Fibroblast of lung (primary cell): Measurements from ENCODE around the gene FGF22. TPM values are rescaled to one million over a fixed set of nuclear protein-coding genes. Genes with fewer than 3 reads are reported as not detected.

ENCODE experiments used
- DNase-seq, 2 donors: peaks; one replicate each; pipeline versions ENCODE4 v3.0.0 to v3.0.0-alpha.2; 2010; ENCODE audit warnings: low read depth in 2 of 2
- H2AFZ ChIP-seq: 2 replicates; pipeline ENCODE4 v1.5.1; 2012; ENCODE audit warnings: low read length, control low read depth, inconsistent platforms
- H3K27ac ChIP-seq: 2 replicates; pipeline ENCODE4 v1.5.1; 2011; ENCODE audit warnings: low read length, control low read depth; ENCODE audit not compliant: insufficient read depth
- H3K27me3 ChIP-seq: 2 replicates; pipeline ENCODE4 v1.5.1; 2011; ENCODE audit warnings: mild to moderate bottlenecking, low read length; ENCODE audit not compliant: control insufficient read depth, insufficient read depth
- H3K36me3 ChIP-seq: 2 replicates; pipeline ENCODE4 v1.5.1; 2011; ENCODE audit warnings: low read length; ENCODE audit not compliant: control insufficient read depth, insufficient read depth
- H3K4me1 ChIP-seq: 2 replicates; pipeline ENCODE4 v1.5.1; 2011; ENCODE audit warnings: low read length; ENCODE audit not compliant: control insufficient read depth, insufficient read depth; ENCODE audit errors: extremely low read depth
- H3K4me2 ChIP-seq: 2 replicates; pipeline ENCODE4 v1.5.1; 2011; ENCODE audit warnings: low read length, control low read depth; ENCODE audit not compliant: insufficient read depth; ENCODE audit errors: extremely low read depth
- H3K4me3 ChIP-seq, 4 experiments: fragments of 200-600 bp in 1 of 4; sonication (generic) in 1 of 4; replicated peaks in 1 of 4; 2 replicates each; pipeline ENCODE4 v1.5.1; 2011 to 2016; ENCODE audit warnings: low read length in 4 of 4, low read depth in 3 of 4, mild to moderate bottlenecking in 3 of 4, control low read depth in 2 of 4, inconsistent platforms in 1 of 4, mixed read lengths in 1 of 4; ENCODE audit not compliant: insufficient read depth in 1 of 4; ENCODE audit errors: control extremely low read depth in 1 of 4
- H3K79me2 ChIP-seq: 2 replicates; pipeline ENCODE4 v1.5.1; 2012; ENCODE audit warnings: mild to moderate bottlenecking, low read length, inconsistent platforms; ENCODE audit not compliant: control insufficient read depth, insufficient read depth
- H3K9ac ChIP-seq: 2 replicates; pipeline ENCODE4 v1.5.1; 2011; ENCODE audit warnings: mild to moderate bottlenecking, low read length, control low read depth; ENCODE audit not compliant: insufficient read depth
- H3K9me3 ChIP-seq: 2 replicates; pipeline ENCODE4 v1.5.1; 2012; ENCODE audit warnings: low read depth, low read length; ENCODE audit not compliant: control insufficient read depth, insufficient read depth
- H4K20me1 ChIP-seq: 2 replicates; pipeline ENCODE4 v1.5.1; 2011; ENCODE audit warnings: low read length; ENCODE audit not compliant: control insufficient read depth, insufficient read depth; ENCODE audit errors: extremely low read depth
- EZH2 ChIP-seq: IDR thresholded peaks from 2 replicates; pipeline ENCODE4 v1.5.1; 2012; ENCODE audit warnings: low read length, control low read depth, mild to moderate bottlenecking; ENCODE audit errors: missing control alignments
- polyA plus RNA-seq, 2 donors: library from polyadenylated mRNA; depleted of rRNA in 1 of 2; stranded (reverse) in 1 of 2; unstranded in 1 of 2; fragments of >200 nt; gene quantifications; 2 replicates each; pipeline ENCODE4 v1.2.1, GENCODE V29; 2011 to 2012; ENCODE audit warnings: missing spikeins in 1 of 2
- total RNA-seq: library from RNA; depleted of rRNA; stranded (reverse); fragments of >200 nt; gene quantifications from 2 replicates; pipeline ENCODE4 v1.2.1, GENCODE V29; 2014
- TF ChIP-seq, protein P1 (sequence below), 2 donors: IDR thresholded peaks in 1 of 2; conservative IDR thresholded peaks in 1 of 2; 1 replicate in 1 of 2; 2 replicates in 1 of 2; pipeline ENCODE4 v1.5.1; 2011 to 2012; ENCODE audit warnings: low read length in 2 of 2, control low read depth in 1 of 2, inconsistent platforms in 1 of 2, low read depth in 1 of 2, mild to moderate bottlenecking in 1 of 2

Gene FGF22
- total and polyA plus RNA-seq, 2 donors (not counting 1 experiment from before 2014, with no cell fraction given): under 0.01 TPM; not detected in 1

DNA sequence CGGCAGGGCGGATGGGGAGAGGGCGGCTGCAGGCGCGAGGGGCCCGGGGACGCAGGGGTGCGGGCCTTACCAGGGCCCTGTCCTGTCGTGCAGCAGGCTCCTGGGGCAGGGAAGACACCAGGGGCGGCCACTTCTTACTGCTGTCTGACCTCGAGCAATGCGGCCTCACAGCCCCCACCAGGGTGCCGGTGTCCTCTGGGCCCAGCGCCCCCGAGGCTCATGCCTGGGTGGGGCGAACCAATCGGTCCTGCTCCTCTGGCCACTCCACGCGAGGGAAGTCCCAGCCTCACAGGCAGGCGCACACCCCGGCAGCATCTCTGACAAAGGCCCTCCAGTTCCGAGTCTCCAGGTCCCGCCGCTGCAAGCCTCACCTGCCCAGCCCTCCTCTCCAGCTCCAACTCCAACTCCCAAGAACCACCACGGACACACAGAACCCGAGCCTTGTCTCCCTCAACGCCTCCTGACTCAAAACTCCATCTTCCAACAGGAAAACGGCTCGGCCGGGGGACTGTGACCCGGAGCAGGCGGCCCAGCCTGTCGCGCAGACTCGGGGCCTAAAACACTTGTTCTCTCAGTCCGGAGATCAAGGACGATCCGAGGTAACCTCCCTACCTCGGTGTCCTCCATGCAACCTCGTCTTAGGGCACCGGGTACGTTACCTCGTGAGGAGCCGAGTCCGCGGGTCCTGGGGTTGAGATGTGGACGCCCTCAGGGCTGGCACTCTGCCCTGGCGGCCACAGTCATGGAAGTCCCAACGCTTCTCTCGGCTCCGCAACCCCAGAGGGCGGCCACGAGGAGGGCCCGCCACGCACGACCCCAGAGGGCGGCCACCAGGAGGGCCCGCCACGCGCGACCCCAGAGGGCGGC is 6.5 kb downstream of the FGF22 start:
- H3K36me3 ChIP-seq: peaks cover 24% of the 10 kb centered on the region

DNA sequence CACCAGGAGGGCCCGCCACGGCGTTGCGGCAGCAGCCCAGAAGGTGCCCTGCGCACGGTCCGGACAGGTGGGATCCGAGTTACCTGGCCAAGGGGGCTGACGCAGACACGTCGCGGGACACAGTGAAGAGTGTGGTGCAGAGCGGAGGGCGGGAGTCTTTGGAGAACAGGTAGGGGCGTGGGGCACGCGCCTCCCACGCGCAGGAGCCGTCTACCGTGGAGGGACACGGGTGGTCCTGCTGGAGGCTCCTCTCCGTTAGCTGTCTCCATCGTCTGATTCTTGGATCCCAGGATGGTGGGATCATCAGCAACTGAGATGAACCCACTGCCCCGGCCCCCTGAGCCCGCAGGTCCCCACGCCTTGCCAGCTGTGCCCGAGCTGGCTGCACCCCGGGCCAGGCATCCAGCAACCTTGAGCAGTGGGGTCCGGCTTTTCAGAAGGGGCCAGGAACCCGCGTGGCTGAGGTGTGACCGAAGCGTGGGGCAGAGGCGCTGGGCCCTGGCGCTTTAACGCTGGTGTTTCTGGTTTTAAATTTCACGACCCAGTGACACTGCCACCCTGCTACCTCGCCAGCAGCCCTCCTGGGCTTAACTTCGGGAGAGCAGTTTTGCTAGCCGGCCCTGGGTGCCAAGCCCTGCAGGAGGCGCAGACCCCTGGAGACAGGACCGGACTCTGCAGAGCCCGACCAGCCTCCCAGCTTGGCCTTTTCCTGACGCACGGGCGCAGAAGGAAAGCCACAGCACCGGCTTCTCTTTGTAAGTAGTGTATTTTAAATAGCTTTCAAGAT is 7.3 kb downstream of the FGF22 start:
- H3K4me3 ChIP-seq: no peak overlapping the region
- no peaks in the 10 kb centered on the region for H3K27me3 ChIP-seq
- no peak overlapping the region for H3K27ac ChIP-seq
- peaks cover 24% of the 10 kb centered on the region for H3K36me3 ChIP-seq
- H2AFZ ChIP-seq: no peak overlapping the region
- peaks cover 6% of the 10 kb centered on the region for H3K79me2 ChIP-seq
- no peak overlapping the region for H3K9ac ChIP-seq
- H3K4me2 ChIP-seq: no peak overlapping the region
- no peak for DNase-seq
- no peak for TF ChIP-seq EZH2
- TF ChIP-seq, protein P1, sequence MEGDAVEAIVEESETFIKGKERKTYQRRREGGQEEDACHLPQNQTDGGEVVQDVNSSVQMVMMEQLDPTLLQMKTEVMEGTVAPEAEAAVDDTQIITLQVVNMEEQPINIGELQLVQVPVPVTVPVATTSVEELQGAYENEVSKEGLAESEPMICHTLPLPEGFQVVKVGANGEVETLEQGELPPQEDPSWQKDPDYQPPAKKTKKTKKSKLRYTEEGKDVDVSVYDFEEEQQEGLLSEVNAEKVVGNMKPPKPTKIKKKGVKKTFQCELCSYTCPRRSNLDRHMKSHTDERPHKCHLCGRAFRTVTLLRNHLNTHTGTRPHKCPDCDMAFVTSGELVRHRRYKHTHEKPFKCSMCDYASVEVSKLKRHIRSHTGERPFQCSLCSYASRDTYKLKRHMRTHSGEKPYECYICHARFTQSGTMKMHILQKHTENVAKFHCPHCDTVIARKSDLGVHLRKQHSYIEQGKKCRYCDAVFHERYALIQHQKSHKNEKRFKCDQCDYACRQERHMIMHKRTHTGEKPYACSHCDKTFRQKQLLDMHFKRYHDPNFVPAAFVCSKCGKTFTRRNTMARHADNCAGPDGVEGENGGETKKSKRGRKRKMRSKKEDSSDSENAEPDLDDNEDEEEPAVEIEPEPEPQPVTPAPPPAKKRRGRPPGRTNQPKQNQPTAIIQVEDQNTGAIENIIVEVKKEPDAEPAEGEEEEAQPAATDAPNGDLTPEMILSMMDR (conservative IDR thresholded peaks at IDR 0.05 in 1 of 2, IDR thresholded peaks at IDR 0.05 in 1 of 2; ENCODE audit: low read depth in 1 of 2, low read length in 2 of 2): no peak
- H3K4me1 ChIP-seq: no peaks in the 10 kb centered on the region
- no peaks in the 10 kb centered on the region for H3K9me3 ChIP-seq
- H4K20me1 ChIP-seq: no peaks in the 10 kb centered on the region

More for the DNA sequence above, 6.5 kb downstream of the FGF22 start:
- H3K79me2 ChIP-seq: peaks cover under 1% of the 10 kb centered on the region
- H3K27me3 ChIP-seq: no peaks in the 10 kb centered on the region
- H3K27ac ChIP-seq: no peak overlapping the region
- no peak overlapping the region for H2AFZ ChIP-seq
- H3K4me2 ChIP-seq: no peak overlapping the region
- no peak overlapping the region for H3K9ac ChIP-seq
- no peak overlapping the region for H3K4me3 ChIP-seq
- TF ChIP-seq, protein P1 (conservative IDR thresholded peaks at IDR 0.05 in 1 of 2, IDR thresholded peaks at IDR 0.05 in 1 of 2; ENCODE audit: low read depth in 1 of 2, low read length in 2 of 2): no peak
- TF ChIP-seq EZH2: no peak
- no peak for DNase-seq
- no peaks in the 10 kb centered on the region for H4K20me1 ChIP-seq
- H3K4me1 ChIP-seq: no peaks in the 10 kb centered on the region
- no peaks in the 10 kb centered on the region for H3K9me3 ChIP-seq
